GM12875 (cell line): Measurements from ENCODE around the gene HTATIP2.
"Not testable (repeated sequence)": the region's sequence is repeated elsewhere in the genome, so short reads cannot be mapped to it uniquely, and the experiment has no call there.

Experiments used
- H3K4me3 ChIP-seq: one replicate; pipeline ENCODE4 v1.5.1; 2011; ENCODE audit warnings: low read depth, low read length, control low read depth
- CTCF ChIP-seq: IDR thresholded peaks from 2 replicates; pipeline ENCODE4 v1.5.1; 2011; ENCODE audit warnings: low read depth, mild to moderate bottlenecking, control low read depth, inconsistent platforms, low read length, moderate library complexity, borderline replicate concordance; ENCODE audit not compliant: insufficient read depth

The HTATIP2 gene

GRCh38 chr11:20372081-20372626 is 8.6 kb downstream of the HTATIP2 start:
- TF ChIP-seq CTCF: no peak
- no peak overlapping the region for H3K4me3 ChIP-seq

- no peak overlapping the region for H3K4me3 ChIP-seq
- TF ChIP-seq CTCF: no peak
These were observed 9.6 kb downstream of the HTATIP2 start for GRCh38 chr11:20373147-20373546.

GRCh38 chr11:20373568-20374209 is 10.2 kb downstream of the HTATIP2 start:
- H3K4me3 ChIP-seq: no peak overlapping the region
- TF ChIP-seq CTCF: no peak

GRCh38 chr11:20374741-20375300 is 11.3 kb downstream of the HTATIP2 start:
- no peak for TF ChIP-seq CTCF
- no peak overlapping the region for H3K4me3 ChIP-seq

- no peak overlapping the region for H3K4me3 ChIP-seq
- TF ChIP-seq CTCF: no peak
These were observed 12.7 kb downstream of the HTATIP2 start for GRCh38 chr11:20376162-20376730.

GRCh38 chr11:20385996-20386395 is 22.5 kb downstream of the HTATIP2 start:
- not testable (repeated sequence) for H3K4me3 ChIP-seq

GRCh38 chr11:20387261-20388095 is 24.0 kb downstream of the HTATIP2 start, which contains the start of gene PRMT3:
PRMT3 (plus strand) TSS chr11:20387716; CDS start chr11:20387747, 31 bp downstream.
- H3K4me3 ChIP-seq: peak within 1 kb of the TSS; percentile 76
- no peak for TF ChIP-seq CTCF
